IMR-90 (cell line): ENCODE results near the gene MYADML2. TPM values are rescaled to one million over a fixed set of nuclear protein-coding genes. Genes with fewer than 3 reads are reported as not detected.

Source experiments
- ATAC-seq: fragments of 200-7000 bp; cut with Tn5 transposase; 2 replicates; pipeline ENCODE4 v1.9.1; 2020; ENCODE audit warnings: low read depth, mild to moderate bottlenecking, moderate library complexity
- BruUV-seq: library from RNA; stranded (reverse); fragments of 400-500 nt; replicated peaks from 2 replicates; lab custom pipeline; 2021; lab: Mats Ljungman, UMichigan
- CTCF ChIA-PET: fragments of 300-600 bp; formaldehyde crosslinking; extraction: SDS; loops from one replicate; lab custom pipeline; 2021; ENCODE audit warnings: antibody characterized with exemption; lab: Yijun Ruan, JAX
- POLR2A ChIA-PET: fragments of 300-600 bp; sonication (Branson Sonifier 250); formaldehyde crosslinking; loops from one replicate; lab custom pipeline; 2022; ENCODE audit warnings: antibody characterized with exemption; ENCODE audit not compliant: unreplicated experiment; lab: Charles Lee
- DNase-seq: peaks from one replicate; pipeline ENCODE4 v3.0.0; 2013
- H2AFZ ChIP-seq: replicated peaks from 2 replicates; pipeline ENCODE3; 2013; ENCODE audit warnings: low read length, mild to moderate bottlenecking; ENCODE audit not compliant: poor library complexity
- H2AK5ac ChIP-seq: 2 replicates; pipeline ENCODE4 v1.6.1; 2013; ENCODE audit warnings: low read depth, low read length, inconsistent platforms
- H2AK9ac ChIP-seq: replicated peaks from 2 replicates; pipeline ENCODE3; 2013; ENCODE audit warnings: mild to moderate bottlenecking, low read depth, low read length, moderate library complexity; ENCODE audit not compliant: poor library complexity
- H2BK120ac ChIP-seq: 2 replicates; pipeline ENCODE4 v1.6.1; 2013; ENCODE audit warnings: low read depth, low read length, inconsistent platforms
- H2BK15ac ChIP-seq: 3 replicates; pipeline ENCODE4 v1.6.1; 2013; ENCODE audit warnings: low read depth, low read length, inconsistent platforms
- H2BK20ac ChIP-seq: 2 replicates; pipeline ENCODE4 v1.6.1; 2013; ENCODE audit warnings: low read depth, mild to moderate bottlenecking, inconsistent platforms, low read length, moderate library complexity
- H2BK5ac ChIP-seq: 2 replicates; pipeline ENCODE4 v1.6.1; 2013; ENCODE audit warnings: mild to moderate bottlenecking, low read depth, low read length, inconsistent platforms; ENCODE audit not compliant: poor library complexity, severe bottlenecking
- H3K14ac ChIP-seq: replicated peaks from 2 replicates; pipeline ENCODE4 v1.6.1; 2013; ENCODE audit warnings: low read depth, low read length, inconsistent platforms
- H3K18ac ChIP-seq: 2 replicates; pipeline ENCODE4 v1.6.1; 2013; ENCODE audit warnings: low read depth, low read length, control low read depth
- H3K23ac ChIP-seq: 2 replicates; pipeline ENCODE4 v1.6.1; 2013; ENCODE audit warnings: low read depth, low read length, inconsistent platforms
- H3K27ac ChIP-seq: 2 replicates; pipeline ENCODE4 v1.5.1; 2013; ENCODE audit warnings: mild to moderate bottlenecking, control low read depth, low read length; ENCODE audit not compliant: insufficient read depth
- H3K27me3 ChIP-seq: 2 replicates; pipeline ENCODE4 v1.6.1; 2013; ENCODE audit warnings: low read length; ENCODE audit not compliant: control insufficient read depth, insufficient read depth
- H3K36me3 ChIP-seq: 2 replicates; pipeline ENCODE4 v1.6.1; 2013; ENCODE audit warnings: low read length, mixed read lengths; ENCODE audit not compliant: control insufficient read depth, insufficient read depth
- H3K4ac ChIP-seq: 2 replicates; pipeline ENCODE4 v1.6.1; 2013; ENCODE audit warnings: low read depth, low read length, inconsistent platforms
- H3K4me1 ChIP-seq: 2 replicates; pipeline ENCODE4 v1.6.1; 2013; ENCODE audit warnings: low read length, mixed read lengths; ENCODE audit not compliant: control insufficient read depth, insufficient read depth
- H3K4me2 ChIP-seq: 2 replicates; pipeline ENCODE4 v1.6.1; 2013; ENCODE audit warnings: low read depth, mild to moderate bottlenecking, control low read depth, low read length, moderate library complexity
- H3K4me3 ChIP-seq: 2 replicates; pipeline ENCODE4 v1.5.1; 2013; ENCODE audit warnings: low read depth, mild to moderate bottlenecking, control low read depth, low read length, moderate library complexity; ENCODE audit not compliant: insufficient read depth
- H3K56ac ChIP-seq: 2 replicates; pipeline ENCODE4 v1.6.1; 2013; ENCODE audit warnings: low read length, inconsistent platforms; ENCODE audit not compliant: insufficient read depth; ENCODE audit errors: extremely low read depth
- H3K79me1 ChIP-seq, 2 experiments: 2 replicates each; pipeline ENCODE4 v1.6.1; 2013; ENCODE audit warnings: low read length in 2 of 2, inconsistent platforms in 1 of 2, low read depth in 1 of 2
- H3K9ac ChIP-seq: 2 replicates; pipeline ENCODE4 v1.6.1; 2013; ENCODE audit warnings: low read depth, low read length, control low read depth
- H3K9me1 ChIP-seq: 2 replicates; pipeline ENCODE4 v1.6.1; 2013; ENCODE audit warnings: low read length, inconsistent platforms; ENCODE audit not compliant: insufficient read depth
- H3K9me3 ChIP-seq: 2 replicates; pipeline ENCODE4 v1.6.1; 2013; ENCODE audit warnings: low read length; ENCODE audit not compliant: control insufficient read depth, insufficient read depth
- H4K20me1 ChIP-seq: 2 replicates; pipeline ENCODE4 v1.6.1; 2013; ENCODE audit warnings: low read length, inconsistent platforms; ENCODE audit not compliant: insufficient read depth
- H4K5ac ChIP-seq: 2 replicates; pipeline ENCODE4 v1.6.1; 2013; ENCODE audit warnings: mild to moderate bottlenecking, low read depth, low read length, control low read depth
- H4K8ac ChIP-seq, 2 experiments: 2 replicates each; pipeline ENCODE4 v1.6.1; 2013; ENCODE audit warnings: low read depth in 2 of 2, low read length in 2 of 2, control low read depth in 1 of 2, inconsistent platforms in 1 of 2
- H4K91ac ChIP-seq: 2 replicates; pipeline ENCODE4 v1.6.1; 2013; ENCODE audit warnings: low read depth, low read length, inconsistent platforms; ENCODE audit not compliant: insufficient read depth
- BHLHE40 ChIP-seq: fragments of 150-350 bp; IDR thresholded peaks from 2 replicates; pipeline ENCODE4 v1.6.1; 2016; ENCODE audit warnings: mild to moderate bottlenecking, low read depth, low read length
- CEBPB ChIP-seq: IDR thresholded peaks from 2 replicates; pipeline ENCODE4 v1.6.1; 2012; ENCODE audit warnings: low read depth, low read length, improper control_type of control experiment
- CHD1 ChIP-seq: IDR thresholded peaks from 2 replicates; pipeline ENCODE4 v1.6.1; 2012; ENCODE audit warnings: low read depth, low read length, improper control_type of control experiment
- CTCF ChIP-seq: conservative IDR thresholded peaks from 2 replicates; pipeline ENCODE4 v1.5.1; 2012; ENCODE audit warnings: mild to moderate bottlenecking, low read depth, low read length, improper control_type of control experiment
- FOS ChIP-seq: fragments of 150-350 bp; IDR thresholded peaks from 2 replicates; pipeline ENCODE4 v1.6.1; 2016; ENCODE audit warnings: low read depth, low read length
- MXI1 ChIP-seq: IDR thresholded peaks from 2 replicates; pipeline ENCODE4 v1.6.1; 2012; ENCODE audit warnings: low read depth, mild to moderate bottlenecking, low read length, moderate library complexity, borderline replicate concordance
- NFE2L2 ChIP-seq: fragments of 150-350 bp; IDR thresholded peaks from 2 replicates; pipeline ENCODE4 v1.6.1; 2016; ENCODE audit warnings: low read depth, mild to moderate bottlenecking, low read length
- RAD21 ChIP-seq: IDR thresholded peaks from 2 replicates; pipeline ENCODE4 v1.6.1; 2012; ENCODE audit warnings: low read length, improper control_type of control experiment
- RCOR1 ChIP-seq: IDR thresholded peaks from 2 replicates; pipeline ENCODE4 v1.6.1; 2012; ENCODE audit warnings: mild to moderate bottlenecking, low read length, improper control_type of control experiment; ENCODE audit not compliant: insufficient replicate concordance
- RFX5 ChIP-seq: IDR thresholded peaks from 2 replicates; pipeline ENCODE4 v1.8.0; 2012; ENCODE audit warnings: low read depth, mild to moderate bottlenecking, low read length, moderate library complexity
- SMC3 ChIP-seq: fragments of 150-350 bp; IDR thresholded peaks from 2 replicates; pipeline ENCODE4 v1.6.1; 2016; ENCODE audit warnings: low read depth, mild to moderate bottlenecking, antibody characterized with exemption, low read length, moderate library complexity
- USF2 ChIP-seq: fragments of 150-350 bp; IDR thresholded peaks from 2 replicates; pipeline ENCODE4 v1.6.1; 2017; ENCODE audit warnings: mild to moderate bottlenecking, antibody characterized with exemption, low read length, low read depth
- WGBS, 2 experiments: methylation state at CpG; one replicate each; pipeline versions ENCODE4 v1.1.5 to v1.1.7; 2013; ENCODE audit warnings: missing lambda C conversion rate in 2 of 2; ENCODE audit not compliant: insufficient read length in 1 of 2; ENCODE audit errors: extremely low coverage in 2 of 2; 5-methylcytosine and 5-hydroxymethylcytosine counted together
- dilution Hi-C: fragments of 300-500 bp; cut with HindIII; formaldehyde crosslinking; loops from one replicate; pipeline ENCODE4 v1.14.3; 2018; ENCODE audit warnings: low sequenced_read_pairs; ENCODE audit not compliant: unreplicated experiment
- in situ Hi-C: fragments of 300-500 bp; cut with MboI; formaldehyde crosslinking; loops from 3 replicates; pipeline ENCODE4 v1.14.3; 2019; ENCODE audit warnings: low sequenced_read_pairs, inconsistent platforms, mixed read lengths
- intact Hi-C: fragments of 100-400 bp; cut with micrococcal nuclease; formaldehyde crosslinking; loops from 2 replicates; pipeline ENCODE4 v1.10.0; 2022
- polyA plus RNA-seq, 3 experiments: library from polyadenylated mRNA; depleted of rRNA; stranded (reverse); fragments of >200 nt; gene quantifications; 2 replicates each; pipeline ENCODE4 v1.2.3, GENCODE V29; 2012; ENCODE audit warnings: low replicate concordance in 1 of 3
- total RNA-seq: library from RNA; depleted of rRNA; stranded (reverse); fragments of >200 nt; gene quantifications from 2 replicates; pipeline ENCODE4 v1.2.3, GENCODE V29; 2012
- TF ChIP-seq, protein P1 (sequence below): fragments of 150-350 bp; IDR thresholded peaks from 2 replicates; pipeline ENCODE4 v1.6.1; 2016; ENCODE audit warnings: low read depth, mild to moderate bottlenecking, low read length, moderate library complexity, borderline replicate concordance

MYADML2 gene
- total and polyA plus RNA-seq, 2 of the 4 experiments (the other 2 are of a cell fraction): not detected

- WGBS, 2 experiments: 97% methylated on average over 13 of the region's 35 CpGs; no CpG with 5 or more reads in 1 of the 2 experiments
- Histone ChIP-seq H3K27me3 (no peaks in the 10 kb centered on the region), H3K23ac (no peak overlapping the region), H3K4me2 (no peak overlapping the region), H2AK5ac (no peak overlapping the region), H3K9me3 (no peaks in the 10 kb centered on the region), H3K9ac (no peak overlapping the region), H3K4me3 (no peak overlapping the region), H3K36me3 (peaks cover 36% of the 10 kb centered on the region), H4K20me1 (no peaks in the 10 kb centered on the region), H2AK9ac (no peak overlapping the region), H3K14ac (no peak overlapping the region), H2BK15ac (no peak overlapping the region), H3K27ac (no peak overlapping the region), H2BK5ac (no peak overlapping the region), H4K91ac (no peak overlapping the region), H2AFZ (no peak overlapping the region), H3K9me1 (peaks cover 7% of the 10 kb centered on the region), H3K18ac (no peak overlapping the region), H3K4me1 (no peaks in the 10 kb centered on the region), H4K8ac (no peak overlapping the region), H3K4ac (no peak overlapping the region), H2BK20ac (no peak overlapping the region), H4K5ac (no peak overlapping the region), H3K56ac (no peak overlapping the region), H3K79me1 (peaks cover 10 to 20% of the 10 kb centered on the region in 2 experiments; a peak in 3 of 4 replicates), H2BK120ac (no peak overlapping the region)
- TF ChIP-seq CHD1 (no peak), RAD21 (no peak), CTCF (no peak), MXI1 (no peak), USF2 (no peak), CEBPB (no peak), RCOR1 (no peak), RFX5 (no peak), NFE2L2 (no peak), FOS (no peak), SMC3 (no peak), BHLHE40 (no peak)
- TF ChIP-seq, protein P1, sequence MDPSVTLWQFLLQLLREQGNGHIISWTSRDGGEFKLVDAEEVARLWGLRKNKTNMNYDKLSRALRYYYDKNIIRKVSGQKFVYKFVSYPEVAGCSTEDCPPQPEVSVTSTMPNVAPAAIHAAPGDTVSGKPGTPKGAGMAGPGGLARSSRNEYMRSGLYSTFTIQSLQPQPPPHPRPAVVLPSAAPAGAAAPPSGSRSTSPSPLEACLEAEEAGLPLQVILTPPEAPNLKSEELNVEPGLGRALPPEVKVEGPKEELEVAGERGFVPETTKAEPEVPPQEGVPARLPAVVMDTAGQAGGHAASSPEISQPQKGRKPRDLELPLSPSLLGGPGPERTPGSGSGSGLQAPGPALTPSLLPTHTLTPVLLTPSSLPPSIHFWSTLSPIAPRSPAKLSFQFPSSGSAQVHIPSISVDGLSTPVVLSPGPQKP: no peak
- POLR2A ChIA-PET: no interaction called here
- CTCF ChIA-PET: no interaction called here
- in situ Hi-C loops: no loop called here
- ATAC-seq (no peak), DNase-seq (no peak)
- dilution Hi-C loops: no loop called here
- no TSS peak for BruUV-seq
- intact Hi-C loops: no loop called here
These were observed 36.1 kb upstream of the MYADML2 start for GRCh38 chr17:81983011-81983638.
